ENCODE results near the gene NBR1.
"Not testable (repeated sequence)": the region's sequence is repeated elsewhere in the genome, so short reads cannot be mapped to it uniquely, and the experiment has no call there.

The NBR1 gene

GRCh38 chr17:43143201-43143600, 27.8 kb upstream of the NBR1 start:
- TF ChIP-seq CTCF (IDR thresholded peaks at IDR 0.05) = no peak
- no peak overlapping the region for H3K27ac ChIP-seq
- H3K79me2 ChIP-seq = no peaks in the 10 kb centered on the region
- no peaks in the 10 kb centered on the region for H3K9me3 ChIP-seq (ENCODE audit: control insufficient read depth, low read length)
- no peak overlapping the region for H3K4me3 ChIP-seq (ENCODE audit: low read depth, low read length)
- no peaks in the 10 kb centered on the region for H3K27me3 ChIP-seq (ENCODE audit: control insufficient read depth, insufficient read depth, low read length)
- H3K9ac ChIP-seq = no peak overlapping the region
- H3K36me3 ChIP-seq (ENCODE audit: control insufficient read depth, insufficient read depth, low read length) = no peaks in the 10 kb centered on the region
- no peaks in the 10 kb centered on the region for H3K4me1 ChIP-seq
- H2AFZ ChIP-seq = no peak overlapping the region
- H3K4me2 ChIP-seq (ENCODE audit: low read length) = no peak overlapping the region

GRCh38 chr17:43146649-43147048, 24.4 kb upstream of the NBR1 start:
- TF ChIP-seq CTCF (IDR thresholded peaks at IDR 0.05) = no peak

GRCh38 chr17:43151880-43152456, 19.0 kb upstream of the NBR1 start:
- Histone ChIP-seq H3K27ac (no peak overlapping the region), H3K36me3 (ENCODE audit: control insufficient read depth, insufficient read depth, low read length) (no peaks in the 10 kb centered on the region), H3K9ac (no peak overlapping the region), H3K4me2 (ENCODE audit: low read length) (no peak overlapping the region), H3K79me2 (no peaks in the 10 kb centered on the region), H3K4me1 (no peaks in the 10 kb centered on the region), H3K9me3 (ENCODE audit: control insufficient read depth, low read length) (no peaks in the 10 kb centered on the region), H3K27me3 (ENCODE audit: control insufficient read depth, insufficient read depth, low read length) (no peaks in the 10 kb centered on the region), H2AFZ (no peak overlapping the region), H3K4me3 (ENCODE audit: low read depth, low read length) (no peak overlapping the region)
- no peak for TF ChIP-seq CTCF (IDR thresholded peaks at IDR 0.05)

More at GRCh38 chr17:43146649-43147048, 24.4 kb upstream of the NBR1 start:
- no peak overlapping the region for H2AFZ ChIP-seq
- H3K9ac ChIP-seq = no peak overlapping the region
- H3K36me3 ChIP-seq (ENCODE audit: control insufficient read depth, insufficient read depth, low read length) = no peaks in the 10 kb centered on the region
- no peaks in the 10 kb centered on the region for H3K4me1 ChIP-seq
- H3K4me2 ChIP-seq (ENCODE audit: low read length) = no peak overlapping the region
- no peak overlapping the region for H3K4me3 ChIP-seq (ENCODE audit: low read depth, low read length)
- H3K27ac ChIP-seq = no peak overlapping the region
- H3K9me3 ChIP-seq (ENCODE audit: control insufficient read depth, low read length) = no peaks in the 10 kb centered on the region
- H3K27me3 ChIP-seq (ENCODE audit: control insufficient read depth, insufficient read depth, low read length) = no peaks in the 10 kb centered on the region
- H3K79me2 ChIP-seq = no peaks in the 10 kb centered on the region

- H3K36me3 ChIP-seq (ENCODE audit: control insufficient read depth, insufficient read depth, low read length); H2AFZ ChIP-seq; H3K4me3 ChIP-seq (ENCODE audit: low read depth, low read length); H3K9me3 ChIP-seq (ENCODE audit: control insufficient read depth, low read length); H3K4me2 ChIP-seq (ENCODE audit: low read length); H3K4me1 ChIP-seq; H3K9ac ChIP-seq; H3K27ac ChIP-seq; H3K79me2 ChIP-seq; H3K27me3 ChIP-seq (ENCODE audit: control insufficient read depth, insufficient read depth, low read length): not testable (repeated sequence)
Measured at GRCh38 chr17:43153197-43153835, 17.7 kb upstream of the NBR1 start.

- H3K4me2 ChIP-seq (ENCODE audit: low read length) = no peak overlapping the region
- H3K27me3 ChIP-seq (ENCODE audit: control insufficient read depth, insufficient read depth, low read length) = no peaks in the 10 kb centered on the region
- no peak for TF ChIP-seq CTCF (IDR thresholded peaks at IDR 0.05)
- H3K36me3 ChIP-seq (ENCODE audit: control insufficient read depth, insufficient read depth, low read length) = no peaks in the 10 kb centered on the region
- no peaks in the 10 kb centered on the region for H3K79me2 ChIP-seq
- no peaks in the 10 kb centered on the region for H3K4me1 ChIP-seq
- H2AFZ ChIP-seq = no peak overlapping the region
- no peak overlapping the region for H3K4me3 ChIP-seq (ENCODE audit: low read depth, low read length)
- H3K9ac ChIP-seq = no peak overlapping the region
- H3K9me3 ChIP-seq (ENCODE audit: control insufficient read depth, low read length) = no peaks in the 10 kb centered on the region
- no peak overlapping the region for H3K27ac ChIP-seq
Measured at GRCh38 chr17:43155666-43156065, 15.3 kb upstream of the NBR1 start.

- not testable (repeated sequence) for H3K36me3 ChIP-seq (ENCODE audit: control insufficient read depth, insufficient read depth, low read length); H3K27me3 ChIP-seq (ENCODE audit: control insufficient read depth, insufficient read depth, low read length); H3K4me2 ChIP-seq (ENCODE audit: low read length); H3K9me3 ChIP-seq (ENCODE audit: control insufficient read depth, low read length); H2AFZ ChIP-seq; H3K79me2 ChIP-seq; H3K4me3 ChIP-seq (ENCODE audit: low read depth, low read length); H3K4me1 ChIP-seq; H3K9ac ChIP-seq; H3K27ac ChIP-seq
Measured at GRCh38 chr17:43159232-43159631, 11.8 kb upstream of the NBR1 start.

GRCh38 chr17:43159957-43160356, 11.1 kb upstream of the NBR1 start:
- not testable (repeated sequence) for H3K79me2 ChIP-seq; H3K4me1 ChIP-seq; H3K9me3 ChIP-seq (ENCODE audit: control insufficient read depth, low read length); H3K27ac ChIP-seq; H2AFZ ChIP-seq; H3K4me3 ChIP-seq (ENCODE audit: low read depth, low read length); H3K9ac ChIP-seq; H3K27me3 ChIP-seq (ENCODE audit: control insufficient read depth, insufficient read depth, low read length); H3K4me2 ChIP-seq (ENCODE audit: low read length); H3K36me3 ChIP-seq (ENCODE audit: control insufficient read depth, insufficient read depth, low read length)

- not testable (repeated sequence) for H3K9me3 ChIP-seq (ENCODE audit: control insufficient read depth, low read length); H3K4me3 ChIP-seq (ENCODE audit: low read depth, low read length); H3K79me2 ChIP-seq; H2AFZ ChIP-seq; H3K27me3 ChIP-seq (ENCODE audit: control insufficient read depth, insufficient read depth, low read length); H3K4me1 ChIP-seq; H3K27ac ChIP-seq; H3K36me3 ChIP-seq (ENCODE audit: control insufficient read depth, insufficient read depth, low read length); H3K9ac ChIP-seq; H3K4me2 ChIP-seq (ENCODE audit: low read length)
Measured at GRCh38 chr17:43165971-43166370, 5.0 kb upstream of the NBR1 start.
